Epithelial cell of esophagus (primary cell): Measurements from ENCODE around the gene PTTG1IP.

Experiments used
- DNase-seq: peaks from one replicate; pipeline ENCODE4 v3.0.0; 2010; ENCODE audit warnings: low read depth
- H3K4me3 ChIP-seq: 2 replicates; pipeline ENCODE4 v1.5.1; 2011; ENCODE audit warnings: mild to moderate bottlenecking, low read length, control low read depth
- TF ChIP-seq, protein P1 (sequence below): IDR thresholded peaks from 2 replicates; pipeline ENCODE4 v1.5.1; 2011; ENCODE audit warnings: low read depth, mild to moderate bottlenecking, low read length, control low read depth, inconsistent platforms; ENCODE audit not compliant: insufficient read depth; ENCODE audit errors: missing control alignments

The PTTG1IP gene

DNA sequence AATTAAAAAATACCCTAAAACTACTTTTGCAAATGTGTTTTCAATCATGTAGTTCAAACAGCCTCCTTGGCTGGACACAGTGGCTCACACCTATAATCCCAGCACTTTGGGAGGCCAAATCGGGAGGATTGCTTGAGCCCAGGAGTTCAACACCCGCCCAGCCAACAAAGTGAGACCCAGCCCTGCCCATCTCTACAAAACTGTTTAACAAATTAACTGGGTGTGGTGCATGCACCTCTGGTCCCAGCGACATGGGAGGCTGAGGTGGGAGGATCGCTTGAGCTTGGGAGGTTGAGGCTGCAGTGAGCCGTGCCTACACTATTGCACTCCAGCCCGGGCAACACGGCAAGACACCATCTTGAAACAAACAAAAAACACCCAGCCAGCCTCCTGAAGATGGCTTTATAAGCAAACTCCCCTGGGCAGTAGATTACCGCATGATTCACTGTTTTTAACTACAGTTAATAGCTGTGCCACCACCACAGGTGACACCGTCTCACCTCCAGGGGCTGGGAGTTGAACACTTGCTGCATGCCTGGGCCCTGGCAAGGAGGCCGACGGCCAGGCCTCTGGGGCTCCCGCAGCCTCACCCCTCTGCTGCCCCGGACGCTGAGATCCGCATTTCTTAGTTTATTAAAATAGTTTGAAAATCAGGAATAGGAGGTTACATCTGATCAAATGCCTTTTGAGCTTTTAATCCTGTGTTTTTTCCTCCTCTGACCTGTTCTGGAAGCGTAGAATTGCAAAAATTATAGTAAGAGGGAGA, 16.2 kb downstream of the PTTG1IP start:
- TF ChIP-seq, protein P1, sequence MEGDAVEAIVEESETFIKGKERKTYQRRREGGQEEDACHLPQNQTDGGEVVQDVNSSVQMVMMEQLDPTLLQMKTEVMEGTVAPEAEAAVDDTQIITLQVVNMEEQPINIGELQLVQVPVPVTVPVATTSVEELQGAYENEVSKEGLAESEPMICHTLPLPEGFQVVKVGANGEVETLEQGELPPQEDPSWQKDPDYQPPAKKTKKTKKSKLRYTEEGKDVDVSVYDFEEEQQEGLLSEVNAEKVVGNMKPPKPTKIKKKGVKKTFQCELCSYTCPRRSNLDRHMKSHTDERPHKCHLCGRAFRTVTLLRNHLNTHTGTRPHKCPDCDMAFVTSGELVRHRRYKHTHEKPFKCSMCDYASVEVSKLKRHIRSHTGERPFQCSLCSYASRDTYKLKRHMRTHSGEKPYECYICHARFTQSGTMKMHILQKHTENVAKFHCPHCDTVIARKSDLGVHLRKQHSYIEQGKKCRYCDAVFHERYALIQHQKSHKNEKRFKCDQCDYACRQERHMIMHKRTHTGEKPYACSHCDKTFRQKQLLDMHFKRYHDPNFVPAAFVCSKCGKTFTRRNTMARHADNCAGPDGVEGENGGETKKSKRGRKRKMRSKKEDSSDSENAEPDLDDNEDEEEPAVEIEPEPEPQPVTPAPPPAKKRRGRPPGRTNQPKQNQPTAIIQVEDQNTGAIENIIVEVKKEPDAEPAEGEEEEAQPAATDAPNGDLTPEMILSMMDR, result no peak
- no peak for DNase-seq
- no peak overlapping the region for H3K4me3 ChIP-seq

DNA sequence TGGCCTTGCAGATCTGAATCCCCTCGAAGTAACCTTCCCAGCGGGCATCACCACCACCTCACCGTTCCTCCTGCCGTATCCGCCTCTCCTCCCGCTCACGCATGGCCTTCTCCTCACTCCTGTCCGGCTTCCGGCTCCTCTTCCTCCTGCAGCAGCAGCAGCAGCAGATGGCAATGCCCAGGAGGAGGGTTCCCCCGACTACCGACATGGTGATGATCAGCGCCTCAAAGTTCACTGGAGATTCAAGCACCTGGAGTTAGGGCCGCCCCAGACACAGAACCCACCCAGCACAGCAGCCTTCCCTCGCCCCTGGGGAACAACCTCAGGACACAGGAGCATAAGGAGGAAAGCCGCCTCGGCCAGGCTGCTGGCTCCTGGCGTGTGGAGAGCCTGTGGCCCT, 17.4 kb downstream of the PTTG1IP start:
- H3K4me3 ChIP-seq, result no peak overlapping the region
- TF ChIP-seq, protein P1, result no peak
- DNase-seq, result no peak

DNA sequence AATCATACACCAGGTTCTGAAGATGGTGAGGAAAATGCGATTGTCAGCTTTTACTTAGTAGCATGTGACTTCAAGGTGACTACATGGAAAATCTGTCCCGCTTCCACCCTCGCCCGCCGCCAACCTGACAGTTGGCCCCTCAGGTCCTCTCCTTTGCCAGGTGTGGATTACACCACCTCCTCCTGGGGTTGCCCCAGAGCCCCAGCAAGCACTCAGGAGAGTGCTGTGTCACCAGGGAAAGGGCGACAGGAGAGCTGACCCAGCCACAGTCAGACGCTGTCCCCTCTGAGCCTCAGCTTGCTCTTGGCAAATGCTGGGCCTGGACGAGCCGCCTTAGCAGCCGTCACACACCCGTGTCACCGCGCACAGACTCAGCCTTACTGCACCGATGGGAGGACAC, 17.9 kb downstream of the PTTG1IP start:
- TF ChIP-seq, protein P1, result no peak
- no peak overlapping the region for H3K4me3 ChIP-seq
- no peak for DNase-seq

DNA sequence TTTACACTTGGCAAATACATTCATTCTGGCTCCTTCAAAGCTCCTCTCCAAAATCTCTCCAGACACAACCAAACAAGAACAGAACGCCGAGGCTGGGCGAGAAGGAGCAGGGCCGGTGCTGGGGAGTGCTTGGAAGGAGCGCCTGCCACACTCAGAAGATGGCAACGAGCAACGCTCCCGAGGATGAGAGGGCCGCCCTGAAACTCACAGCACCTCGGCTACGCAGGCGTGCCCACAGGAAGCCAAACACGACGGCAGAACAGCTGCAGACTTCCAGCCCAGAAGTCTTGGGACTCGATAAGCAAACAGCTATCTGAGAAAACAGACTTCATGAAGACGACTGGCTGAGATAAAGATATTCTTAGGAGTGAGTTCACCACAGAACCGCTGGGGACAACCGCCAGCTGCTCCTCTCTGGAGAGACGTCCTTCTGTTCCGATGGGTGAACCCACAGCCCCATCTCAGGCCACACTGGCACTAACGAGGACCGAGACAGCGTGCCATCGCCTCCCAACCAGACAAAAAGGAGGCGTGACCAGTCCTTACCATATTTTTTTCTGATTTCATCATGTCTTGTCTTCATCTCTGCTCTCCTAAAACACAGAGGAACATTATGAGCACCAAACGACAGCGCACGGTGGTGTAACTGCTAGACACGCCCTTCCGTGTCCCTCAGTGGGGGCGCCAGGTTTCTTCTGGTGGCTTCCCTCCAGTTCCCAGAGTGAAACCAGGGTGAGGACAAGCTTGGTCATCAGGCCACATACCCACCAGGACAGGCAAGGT, 18.6 kb downstream of the PTTG1IP start:
- TF ChIP-seq, protein P1, result no peak
- DNase-seq, result no peak
- no peak overlapping the region for H3K4me3 ChIP-seq

DNA sequence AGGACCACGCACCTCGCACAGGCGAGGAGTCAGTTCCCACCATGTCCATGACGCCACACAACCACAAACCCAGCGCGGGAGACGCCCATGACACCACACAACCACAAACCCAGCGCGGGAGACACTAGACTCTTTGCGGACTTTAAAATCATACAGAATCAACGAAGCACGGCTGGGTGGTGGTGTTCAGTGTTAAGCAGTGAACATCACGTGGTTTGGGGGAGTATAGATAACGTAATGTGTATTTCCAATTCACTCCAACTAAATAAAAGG, 19.2 kb downstream of the PTTG1IP start:
- no peak overlapping the region for H3K4me3 ChIP-seq
- TF ChIP-seq, protein P1, result no peak
- DNase-seq, result no peak

DNA sequence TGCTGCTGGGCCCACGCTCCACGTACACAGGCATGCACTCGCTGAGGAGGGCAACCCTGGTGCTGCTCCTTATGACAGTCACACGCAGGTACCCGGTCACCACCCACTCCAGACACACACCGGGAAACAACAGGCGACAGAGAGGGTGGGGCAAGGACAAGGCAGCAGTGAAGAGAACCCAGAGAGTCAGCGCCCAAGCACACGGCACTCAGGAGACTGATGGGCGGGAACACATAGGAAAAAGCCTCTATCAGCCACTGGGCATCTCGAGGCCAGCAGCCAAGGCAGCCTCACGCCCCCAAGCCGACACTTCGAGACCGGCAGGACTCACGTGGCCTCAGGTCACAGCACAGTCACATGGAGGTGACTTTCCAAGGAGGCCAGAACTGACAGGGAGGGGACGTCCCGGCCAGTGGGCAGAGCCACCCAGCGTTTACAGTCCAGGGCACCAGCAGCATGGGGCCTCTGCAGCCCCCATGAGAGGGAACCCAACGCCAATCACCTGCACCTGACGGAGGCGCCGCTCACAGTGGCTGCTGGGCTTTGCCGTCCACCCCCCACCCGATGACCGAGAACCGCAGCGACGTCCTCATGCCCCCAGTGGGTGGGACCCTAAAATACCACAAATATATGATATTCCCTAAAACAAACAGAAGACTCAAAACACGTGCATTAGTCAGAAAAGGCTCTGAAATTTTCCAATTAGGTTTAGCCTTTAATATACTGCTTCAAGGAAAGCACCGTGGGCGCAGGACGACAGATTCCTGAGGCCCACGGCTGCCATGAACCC, 19.7 kb downstream of the PTTG1IP start:
- DNase-seq, result no peak
- H3K4me3 ChIP-seq, result no peak overlapping the region
- TF ChIP-seq, protein P1, result no peak
